ENCODE measurements around the gene CDC37.

DNA sequence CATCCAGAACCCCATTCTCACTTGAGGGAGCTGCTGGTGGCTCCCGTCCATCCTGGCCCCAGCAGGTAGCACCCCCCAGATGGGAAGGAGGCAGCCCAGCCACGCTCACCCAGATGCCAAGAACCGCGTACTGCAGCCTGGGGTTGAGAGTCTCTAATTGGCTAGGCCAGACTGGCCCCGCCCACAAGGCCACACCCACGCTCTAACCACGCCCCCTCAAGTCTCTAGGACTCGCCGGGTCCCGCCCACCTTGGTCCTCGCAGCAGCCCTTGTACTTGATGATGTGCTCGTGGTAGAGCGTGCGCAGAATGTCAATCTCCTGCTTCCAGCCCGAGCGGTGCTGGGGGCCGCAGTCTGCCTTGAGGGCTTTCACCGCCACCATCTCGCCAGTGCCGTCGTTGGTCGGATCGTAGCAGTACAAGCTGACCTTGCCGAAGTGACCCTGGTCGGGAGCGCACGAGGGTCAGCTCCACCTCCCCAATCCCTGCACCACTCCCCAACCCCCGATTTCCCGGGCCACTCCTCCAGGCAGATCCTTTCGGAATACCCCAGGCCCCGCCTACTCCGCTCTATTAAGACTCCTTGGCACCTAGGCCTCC, 49.5 kb downstream of the CDC37 start:
- TF ChIP-seq, protein P1, sequence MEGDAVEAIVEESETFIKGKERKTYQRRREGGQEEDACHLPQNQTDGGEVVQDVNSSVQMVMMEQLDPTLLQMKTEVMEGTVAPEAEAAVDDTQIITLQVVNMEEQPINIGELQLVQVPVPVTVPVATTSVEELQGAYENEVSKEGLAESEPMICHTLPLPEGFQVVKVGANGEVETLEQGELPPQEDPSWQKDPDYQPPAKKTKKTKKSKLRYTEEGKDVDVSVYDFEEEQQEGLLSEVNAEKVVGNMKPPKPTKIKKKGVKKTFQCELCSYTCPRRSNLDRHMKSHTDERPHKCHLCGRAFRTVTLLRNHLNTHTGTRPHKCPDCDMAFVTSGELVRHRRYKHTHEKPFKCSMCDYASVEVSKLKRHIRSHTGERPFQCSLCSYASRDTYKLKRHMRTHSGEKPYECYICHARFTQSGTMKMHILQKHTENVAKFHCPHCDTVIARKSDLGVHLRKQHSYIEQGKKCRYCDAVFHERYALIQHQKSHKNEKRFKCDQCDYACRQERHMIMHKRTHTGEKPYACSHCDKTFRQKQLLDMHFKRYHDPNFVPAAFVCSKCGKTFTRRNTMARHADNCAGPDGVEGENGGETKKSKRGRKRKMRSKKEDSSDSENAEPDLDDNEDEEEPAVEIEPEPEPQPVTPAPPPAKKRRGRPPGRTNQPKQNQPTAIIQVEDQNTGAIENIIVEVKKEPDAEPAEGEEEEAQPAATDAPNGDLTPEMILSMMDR (IDR thresholded peaks at IDR 0.05): no peak
- TF ChIP-seq POLR2A (IDR thresholded peaks at IDR 0.05): no peak

All from tibial nerve (tissue), 3 donors.